OCI-M2 (cell line): ENCODE results near the gene AFF4.
"Not testable (repeated sequence)": the region's sequence is repeated elsewhere in the genome, so short reads cannot be mapped to it uniquely, and the experiment has no call there.

ENCODE experiments used
- DNase-seq: peaks from one replicate; lab custom pipeline; 2025; ENCODE audit not compliant: unreplicated experiment; lab: John Stamatoyannopoulos, UW

Gene AFF4, protein sequence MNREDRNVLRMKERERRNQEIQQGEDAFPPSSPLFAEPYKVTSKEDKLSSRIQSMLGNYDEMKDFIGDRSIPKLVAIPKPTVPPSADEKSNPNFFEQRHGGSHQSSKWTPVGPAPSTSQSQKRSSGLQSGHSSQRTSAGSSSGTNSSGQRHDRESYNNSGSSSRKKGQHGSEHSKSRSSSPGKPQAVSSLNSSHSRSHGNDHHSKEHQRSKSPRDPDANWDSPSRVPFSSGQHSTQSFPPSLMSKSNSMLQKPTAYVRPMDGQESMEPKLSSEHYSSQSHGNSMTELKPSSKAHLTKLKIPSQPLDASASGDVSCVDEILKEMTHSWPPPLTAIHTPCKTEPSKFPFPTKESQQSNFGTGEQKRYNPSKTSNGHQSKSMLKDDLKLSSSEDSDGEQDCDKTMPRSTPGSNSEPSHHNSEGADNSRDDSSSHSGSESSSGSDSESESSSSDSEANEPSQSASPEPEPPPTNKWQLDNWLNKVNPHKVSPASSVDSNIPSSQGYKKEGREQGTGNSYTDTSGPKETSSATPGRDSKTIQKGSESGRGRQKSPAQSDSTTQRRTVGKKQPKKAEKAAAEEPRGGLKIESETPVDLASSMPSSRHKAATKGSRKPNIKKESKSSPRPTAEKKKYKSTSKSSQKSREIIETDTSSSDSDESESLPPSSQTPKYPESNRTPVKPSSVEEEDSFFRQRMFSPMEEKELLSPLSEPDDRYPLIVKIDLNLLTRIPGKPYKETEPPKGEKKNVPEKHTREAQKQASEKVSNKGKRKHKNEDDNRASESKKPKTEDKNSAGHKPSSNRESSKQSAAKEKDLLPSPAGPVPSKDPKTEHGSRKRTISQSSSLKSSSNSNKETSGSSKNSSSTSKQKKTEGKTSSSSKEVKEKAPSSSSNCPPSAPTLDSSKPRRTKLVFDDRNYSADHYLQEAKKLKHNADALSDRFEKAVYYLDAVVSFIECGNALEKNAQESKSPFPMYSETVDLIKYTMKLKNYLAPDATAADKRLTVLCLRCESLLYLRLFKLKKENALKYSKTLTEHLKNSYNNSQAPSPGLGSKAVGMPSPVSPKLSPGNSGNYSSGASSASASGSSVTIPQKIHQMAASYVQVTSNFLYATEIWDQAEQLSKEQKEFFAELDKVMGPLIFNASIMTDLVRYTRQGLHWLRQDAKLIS

GRCh38 chr5:132963171-132964104 is at the start of gene AFF4:
Gene AFF4, minus strand, starts transcription at chr5:132963634. Its CDS starts 26,445 bp downstream, at chr5:132937189.
- peak; percentile 55 for DNase-seq

GRCh38 chr5:133008455-133008854 is 45.0 kb upstream of the AFF4 start:
- DNase-seq = not testable (repeated sequence)

- no peak for DNase-seq
These were observed 43.2 kb upstream of the AFF4 start for GRCh38 chr5:133006653-133007052.

GRCh38 chr5:132999246-132999645 is 35.8 kb upstream of the AFF4 start:
- no peak for DNase-seq

- no peak for DNase-seq
These were observed 35.1 kb upstream of the AFF4 start for GRCh38 chr5:132998556-132998955.

DNA sequence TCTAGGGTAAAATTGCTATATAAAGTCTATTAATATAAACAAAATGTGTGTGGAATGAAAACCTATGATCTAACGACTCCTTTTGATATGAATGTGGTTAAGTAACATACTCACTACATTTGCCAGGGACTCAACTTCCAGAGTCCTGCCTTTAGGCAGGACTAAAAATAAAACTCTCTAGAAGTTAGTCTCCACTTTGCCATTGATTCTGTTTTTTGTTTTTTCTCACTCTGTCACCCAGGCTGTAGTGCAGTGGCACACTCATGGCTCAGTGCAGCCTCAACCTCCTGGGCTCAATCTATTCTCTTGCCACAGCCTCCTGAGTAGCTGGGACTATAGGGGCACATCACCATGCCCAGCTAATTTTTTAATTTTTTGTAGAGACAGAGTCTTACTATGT is 32.9 kb upstream of the AFF4 start:
- DNase-seq = no peak

DNA sequence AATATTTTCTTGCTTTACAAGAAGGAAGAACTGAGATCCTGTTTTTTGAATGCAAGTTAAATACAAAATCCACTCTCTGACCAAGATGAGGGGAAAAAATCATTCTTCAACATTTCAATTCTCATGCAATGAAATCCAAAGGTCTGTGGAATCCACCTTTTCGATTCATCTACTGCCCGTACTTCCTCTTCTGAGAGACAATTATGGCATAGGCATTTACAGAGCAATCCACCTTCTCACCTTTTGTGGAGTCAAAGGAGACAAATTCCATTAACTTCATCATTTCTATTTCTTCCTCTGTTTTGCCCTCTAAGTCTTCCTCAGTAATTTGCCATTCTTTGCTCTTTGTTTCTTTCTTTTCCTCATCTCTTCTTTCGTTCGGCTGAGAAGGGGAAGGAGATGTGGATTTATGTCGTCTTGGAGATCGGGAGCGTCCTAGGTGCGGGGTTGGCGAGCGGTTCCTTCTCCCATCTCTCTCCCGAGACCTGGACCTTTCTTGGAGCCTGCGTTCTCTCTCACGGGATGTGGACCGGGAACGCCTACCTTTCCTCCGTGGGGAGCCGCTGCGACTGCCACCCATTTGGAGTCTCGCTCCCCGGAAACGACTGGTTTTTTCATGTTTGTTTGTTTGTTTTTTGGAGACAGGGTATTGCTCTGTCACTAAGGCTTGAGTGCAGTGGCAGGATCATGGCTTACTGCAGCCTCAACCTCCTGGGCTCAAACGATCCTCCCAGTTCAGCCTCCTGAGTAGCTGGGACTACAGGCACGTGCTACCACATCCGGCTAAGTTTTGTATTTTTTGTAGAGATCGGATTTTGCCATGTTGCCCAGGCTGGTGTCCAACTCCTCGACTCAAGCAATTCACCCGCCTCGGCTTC is 24.3 kb upstream of the AFF4 start:
- DNase-seq = no peak

DNA sequence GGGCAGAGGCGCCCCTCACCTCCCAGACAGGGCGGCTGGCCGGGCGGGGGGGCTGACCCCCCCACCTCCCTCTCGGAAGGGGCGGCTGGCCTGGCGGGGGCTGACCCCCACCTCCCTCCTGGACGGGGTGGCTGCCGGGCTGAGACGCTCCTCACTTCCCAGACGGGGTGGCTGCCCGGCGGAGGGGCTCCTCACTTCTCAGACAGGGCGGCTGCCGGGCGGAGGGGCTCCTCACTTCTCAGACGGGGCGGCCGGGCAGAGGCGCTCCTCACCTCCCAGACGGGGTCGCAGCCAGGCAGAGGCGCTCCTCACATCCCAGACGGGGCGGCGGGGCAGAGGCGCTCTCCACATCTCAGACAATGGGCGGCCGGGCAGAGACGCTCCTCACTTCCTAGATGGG is 19.5 kb upstream of the AFF4 start:
- not testable (repeated sequence) for DNase-seq

- no peak for DNase-seq
These were observed 17.9 kb upstream of the AFF4 start for GRCh38 chr5:132981288-132981687.

DNA sequence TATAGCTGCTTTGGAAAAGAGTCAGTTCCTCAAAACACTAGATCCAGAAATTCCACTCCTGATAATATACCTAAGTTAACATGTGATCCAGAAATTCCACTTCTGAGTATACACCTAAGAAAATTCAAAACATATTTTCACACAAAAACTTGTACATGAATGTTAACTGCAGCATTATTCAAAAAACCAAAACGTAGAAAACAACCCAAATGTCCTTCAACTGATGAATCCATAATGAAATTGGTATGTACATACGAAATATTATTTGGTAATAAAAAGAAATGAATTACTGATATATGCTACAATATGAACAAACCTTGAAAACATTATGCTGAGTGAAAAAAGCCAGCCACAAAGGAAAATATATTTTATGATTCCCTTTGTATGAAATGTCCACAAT is 16.5 kb upstream of the AFF4 start:
- no peak for DNase-seq

GRCh38 chr5:132979367-132979940 is 16.0 kb upstream of the AFF4 start:
- no peak for DNase-seq

DNA sequence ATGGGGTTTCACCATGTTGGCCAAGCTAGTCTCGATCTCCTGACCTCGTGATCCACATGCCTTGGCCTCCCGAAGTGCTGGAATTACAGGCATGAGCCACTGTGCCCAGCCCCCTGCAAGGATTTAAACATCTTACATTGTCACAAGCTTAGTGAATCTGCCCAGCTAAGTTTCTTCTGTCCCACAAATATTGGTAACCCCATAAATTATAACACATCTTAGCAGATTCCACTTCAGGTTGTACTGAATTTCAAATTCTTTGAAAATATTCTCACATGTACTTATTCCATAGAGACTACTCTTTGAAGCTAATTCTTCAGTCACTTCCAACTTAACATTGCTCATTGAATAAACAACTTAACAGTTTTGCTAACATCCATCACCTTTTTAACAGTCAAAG is 13.4 kb upstream of the AFF4 start:
- no peak for DNase-seq

DNA sequence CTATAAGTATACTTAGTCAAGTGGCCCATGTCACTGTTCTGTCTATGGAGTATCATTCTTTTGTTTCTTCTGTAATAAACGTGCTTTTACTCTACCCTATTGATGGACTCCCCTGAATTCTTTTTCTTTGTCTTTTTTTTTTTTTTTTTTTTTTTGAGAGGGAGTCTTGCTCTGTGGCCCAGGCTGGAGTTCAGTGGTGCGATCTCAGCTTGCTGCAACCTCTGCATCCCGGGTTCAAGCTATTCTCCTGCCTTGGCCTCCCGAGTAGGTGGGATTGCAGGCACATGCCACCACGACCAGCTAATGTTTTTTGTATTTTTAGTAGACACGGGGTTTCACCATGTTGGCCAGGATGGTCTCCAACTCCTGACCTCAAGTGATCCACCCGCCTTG is 9.0 kb upstream of the AFF4 start:
- not testable (repeated sequence) for DNase-seq

GRCh38 chr5:132971483-132972435 is 8.3 kb upstream of the AFF4 start:
- DNase-seq = no peak

DNA sequence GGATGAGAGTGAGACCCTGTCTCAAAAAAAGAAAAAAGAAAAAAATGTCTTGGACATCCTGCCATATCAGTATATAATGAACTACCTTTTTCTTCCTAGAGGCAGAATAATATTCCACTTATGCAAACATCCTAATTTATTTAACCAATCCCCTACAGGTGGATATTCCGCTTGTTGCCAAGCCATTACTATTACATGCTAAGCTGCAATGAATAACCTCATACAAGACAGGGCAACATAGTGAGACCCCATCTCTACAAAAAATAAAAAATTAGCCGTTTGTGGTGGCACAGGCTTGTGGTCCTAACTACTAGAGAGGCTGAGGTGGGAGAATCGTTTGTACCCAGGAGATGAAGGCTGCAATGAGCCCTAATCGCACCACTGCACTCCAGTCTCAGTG is 1.7 kb upstream of the AFF4 start:
- no peak for DNase-seq

- no peak for DNase-seq
These were observed 909 bp downstream of the AFF4 start for GRCh38 chr5:132962429-132963021.

DNA sequence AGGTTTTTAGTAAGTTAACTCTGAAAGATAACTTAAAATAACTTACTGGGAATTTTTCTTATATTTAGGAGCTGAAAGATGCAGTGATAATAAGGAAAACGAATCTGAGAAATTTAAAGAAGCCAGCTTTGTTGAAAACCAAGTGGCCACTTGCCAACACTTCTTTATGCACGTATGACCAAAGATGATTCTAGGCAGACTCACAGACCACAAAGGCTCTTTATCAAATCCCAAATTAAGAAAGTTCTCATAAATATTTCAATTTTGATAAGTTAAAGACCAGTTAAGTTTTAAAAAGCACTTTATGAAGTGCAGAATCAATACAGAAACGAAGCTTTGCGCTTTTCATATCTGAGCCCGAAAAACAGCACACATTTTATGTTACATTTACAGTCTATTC is 1.5 kb downstream of the AFF4 start:
- no peak for DNase-seq
